Activated naive CD4-positive, alpha-beta T cell (primary cell): ENCODE results near the gene KIAA1217.

Source experiments
- DNase-seq, 4 experiments: peaks; one replicate each; lab custom pipeline; 2025; lab: John Stamatoyannopoulos, UW

The KIAA1217 gene

DNA sequence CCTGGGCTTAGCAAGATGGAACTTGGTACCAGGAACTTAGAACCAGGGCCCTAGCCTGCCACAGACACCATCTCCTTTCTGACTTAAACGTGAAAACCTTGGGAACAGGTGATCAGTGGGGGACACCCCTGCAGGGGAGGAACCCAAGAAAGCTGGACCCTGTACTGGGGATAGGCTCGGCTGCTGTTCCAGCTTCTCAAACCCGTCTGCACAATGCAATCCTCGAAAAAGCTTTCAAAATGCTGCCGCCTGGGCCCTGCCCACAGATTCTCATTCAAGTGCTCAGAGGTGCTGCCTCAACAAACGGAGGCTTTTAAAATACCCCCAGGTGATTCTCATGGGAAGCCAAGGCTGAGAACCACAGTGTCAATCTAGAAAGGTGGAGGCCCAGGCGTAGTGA is 345.1 kb downstream of the KIAA1217 start:
- no peak for DNase-seq

GRCh38 chr10:24556126-24556749 is 347.3 kb downstream of the KIAA1217 start:
- DNase-seq = no peak

DNA sequence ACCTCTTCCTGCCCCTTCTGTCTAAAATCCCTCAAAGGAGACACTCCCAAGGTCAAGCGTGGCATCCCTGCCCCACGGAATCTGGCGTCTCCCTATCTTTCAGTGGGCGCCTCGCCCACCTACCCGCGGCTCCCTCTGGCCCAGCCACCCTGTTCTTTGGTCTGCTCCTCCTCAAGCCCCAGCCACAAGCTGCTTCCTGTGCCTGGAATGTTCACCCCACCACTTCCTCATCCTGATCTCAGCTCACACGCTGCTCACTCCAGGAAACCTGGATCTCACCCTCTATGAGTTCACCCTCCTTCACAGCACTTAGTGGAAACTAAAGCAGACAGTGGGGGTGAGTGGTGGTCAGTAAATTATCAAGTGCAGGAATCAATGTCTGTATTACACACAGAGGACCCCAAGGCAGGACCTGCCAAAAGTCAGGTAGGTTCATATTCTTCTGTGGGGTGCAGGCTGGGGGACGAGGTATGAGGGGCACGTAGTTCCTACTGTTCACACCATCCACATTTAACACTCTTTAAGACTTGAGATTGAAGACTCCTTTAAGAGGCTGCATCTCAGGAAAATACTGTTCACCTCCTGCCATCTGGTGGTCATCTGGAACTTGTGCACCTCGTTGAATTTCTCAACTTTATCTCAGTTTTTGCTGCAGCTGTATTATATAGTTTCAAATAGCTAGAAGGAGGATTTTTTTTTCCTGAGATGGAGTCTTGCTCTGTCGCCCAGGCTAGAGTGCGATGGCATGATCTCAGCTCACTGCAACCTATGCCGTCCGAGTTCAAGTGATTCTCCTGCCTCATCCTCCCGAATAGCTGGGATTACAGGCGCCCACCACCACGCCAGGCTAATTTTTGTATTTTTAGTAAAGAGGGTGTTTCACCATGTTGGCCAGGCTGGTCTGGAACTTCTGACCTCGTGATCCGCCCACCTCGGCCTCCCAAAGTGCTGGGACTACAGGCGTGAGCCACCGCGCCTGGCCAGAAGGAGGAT is 348.1 kb downstream of the KIAA1217 start:
- no peak for DNase-seq

GRCh38 chr10:24561453-24561852 is 352.5 kb downstream of the KIAA1217 start:
- no peak for DNase-seq

GRCh38 chr10:24568042-24568441 is 359.1 kb downstream of the KIAA1217 start:
- no peak for DNase-seq

- DNase-seq = no peak
These were observed 360.4 kb downstream of the KIAA1217 start for GRCh38 chr10:24569330-24569796.

DNA sequence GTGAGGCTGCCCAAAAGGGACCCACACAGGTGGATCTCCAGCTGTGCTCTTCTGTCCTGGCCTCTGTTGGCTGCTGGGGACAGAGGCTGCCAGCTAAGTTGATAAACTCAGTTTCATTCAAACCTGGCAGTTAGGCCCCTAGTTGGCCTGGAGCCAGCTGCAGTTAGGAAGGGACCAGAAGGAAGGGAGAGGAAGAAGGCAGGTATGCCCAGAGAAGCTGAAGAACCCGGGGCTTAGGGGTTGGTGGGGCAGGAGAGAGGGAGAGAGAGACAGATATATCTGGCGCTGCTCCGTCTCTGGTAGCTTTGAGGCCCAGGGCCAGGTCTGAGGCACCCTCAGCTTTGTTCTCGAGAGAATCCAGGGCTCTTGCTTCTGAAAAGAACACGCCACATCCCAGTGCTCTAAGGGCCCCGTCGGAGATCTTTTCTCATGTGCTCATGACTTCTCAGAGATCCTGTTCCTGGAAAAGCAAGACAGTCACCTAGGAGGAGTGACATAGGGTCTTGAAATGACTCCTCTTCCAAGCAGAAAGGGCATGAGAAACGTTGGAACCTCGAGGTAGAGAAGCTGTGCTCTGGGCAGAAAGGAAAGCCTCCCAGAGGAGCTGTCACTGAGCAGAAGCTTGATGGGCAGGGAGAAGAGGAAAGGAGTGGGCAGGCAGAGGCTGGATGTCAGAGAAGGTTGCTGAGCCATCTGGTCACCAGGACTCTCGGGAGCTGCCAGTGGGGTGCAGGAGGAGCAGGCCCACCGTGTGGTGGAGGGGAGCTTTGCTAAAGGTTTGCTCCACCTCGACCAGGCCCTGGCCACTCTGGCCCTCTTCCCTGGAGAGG is 361.1 kb downstream of the KIAA1217 start:
- DNase-seq = no peak

- DNase-seq = no peak
These were observed 361.9 kb downstream of the KIAA1217 start for GRCh38 chr10:24570658-24571426.

DNA sequence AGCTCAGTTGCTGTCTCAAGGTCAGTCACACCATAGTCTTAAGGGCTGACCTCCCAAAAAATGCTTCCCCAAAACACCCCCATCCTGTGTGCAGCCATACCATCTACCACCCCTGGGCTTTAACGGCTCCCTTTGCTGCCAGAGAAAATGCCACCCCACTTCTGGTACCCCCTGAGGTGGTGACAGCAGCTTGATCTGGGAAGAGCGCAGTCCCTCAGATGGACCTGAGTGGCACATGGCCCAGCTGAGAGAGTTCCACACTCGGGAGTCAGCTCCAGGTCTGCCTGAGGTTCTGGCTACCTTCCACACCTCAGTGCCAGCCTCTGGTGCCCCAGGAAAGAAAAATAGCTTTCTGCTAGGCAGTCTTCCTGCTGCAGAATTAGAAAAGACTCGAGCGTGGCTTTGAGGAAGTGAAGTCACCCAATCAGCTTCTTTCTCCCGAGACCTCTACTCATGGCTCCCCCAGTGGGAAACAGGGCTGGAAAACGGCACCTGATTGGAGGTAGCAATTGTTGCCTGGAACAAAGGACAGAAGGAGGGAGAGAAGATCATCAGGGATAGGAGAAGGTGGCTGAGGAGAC is 363.0 kb downstream of the KIAA1217 start:
- no peak for DNase-seq

- no peak for DNase-seq
These were observed 365.2 kb downstream of the KIAA1217 start for GRCh38 chr10:24574161-24574560.

DNA sequence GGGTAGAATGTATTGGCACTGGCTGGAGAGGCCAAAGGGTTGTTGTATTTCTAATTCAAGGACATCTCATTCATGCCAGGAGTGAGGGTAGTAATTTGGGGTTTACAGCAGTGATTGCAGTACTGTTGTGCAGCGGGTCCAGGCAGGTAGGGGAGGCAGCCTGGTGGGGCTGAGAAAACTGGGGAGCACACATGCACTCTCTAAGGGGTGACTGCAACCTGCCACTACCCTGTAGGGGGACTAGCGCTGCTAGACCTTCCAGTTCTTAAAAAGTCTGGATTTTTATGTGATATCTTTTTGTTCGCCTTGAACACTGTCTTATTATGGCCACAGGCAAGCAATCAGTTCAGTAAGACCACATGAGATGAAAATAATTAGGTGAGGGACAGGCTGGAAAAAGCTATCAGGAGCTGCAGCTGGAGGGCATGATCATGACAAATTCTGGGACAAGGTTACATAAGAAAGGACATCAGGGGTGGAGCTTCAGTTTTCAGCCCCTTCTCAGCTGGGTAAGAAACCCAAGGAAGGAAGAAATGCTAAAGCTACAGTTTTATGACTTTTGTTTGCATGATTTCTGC is 365.7 kb downstream of the KIAA1217 start:
- DNase-seq = no peak

DNA sequence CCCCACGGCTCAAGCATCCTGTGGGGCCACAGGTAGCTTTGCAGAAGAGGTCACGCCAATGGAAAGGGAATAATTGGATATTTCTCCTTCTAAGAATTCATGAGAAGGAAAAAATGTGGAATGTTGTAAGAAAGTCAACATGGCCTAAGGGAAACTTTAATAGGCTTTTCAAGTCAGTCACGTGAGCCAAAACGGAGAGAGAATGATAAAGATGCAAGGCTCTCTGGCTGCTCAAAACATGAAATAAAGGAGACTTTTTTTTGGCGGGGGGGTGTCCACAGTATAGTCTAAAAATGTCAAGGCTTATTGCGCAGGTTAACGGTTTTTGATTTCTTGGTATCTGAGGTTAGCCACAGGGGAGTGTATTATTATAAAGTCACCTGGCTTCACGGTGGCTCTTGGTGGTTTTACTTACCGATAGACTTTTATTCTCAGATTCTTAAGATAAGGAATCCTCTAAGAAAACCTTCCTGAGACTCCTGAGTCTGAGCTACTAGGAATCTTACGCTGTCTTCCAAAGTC is 366.6 kb downstream of the KIAA1217 start:
- no peak for DNase-seq

- no peak for DNase-seq
These were observed 370.5 kb downstream of the KIAA1217 start for GRCh38 chr10:24579448-24579847.

- no peak for DNase-seq
These were observed 371.0 kb downstream of the KIAA1217 start for GRCh38 chr10:24579906-24580305.

- no peak for DNase-seq
These were observed 380.3 kb downstream of the KIAA1217 start for GRCh38 chr10:24589265-24589664.

DNA sequence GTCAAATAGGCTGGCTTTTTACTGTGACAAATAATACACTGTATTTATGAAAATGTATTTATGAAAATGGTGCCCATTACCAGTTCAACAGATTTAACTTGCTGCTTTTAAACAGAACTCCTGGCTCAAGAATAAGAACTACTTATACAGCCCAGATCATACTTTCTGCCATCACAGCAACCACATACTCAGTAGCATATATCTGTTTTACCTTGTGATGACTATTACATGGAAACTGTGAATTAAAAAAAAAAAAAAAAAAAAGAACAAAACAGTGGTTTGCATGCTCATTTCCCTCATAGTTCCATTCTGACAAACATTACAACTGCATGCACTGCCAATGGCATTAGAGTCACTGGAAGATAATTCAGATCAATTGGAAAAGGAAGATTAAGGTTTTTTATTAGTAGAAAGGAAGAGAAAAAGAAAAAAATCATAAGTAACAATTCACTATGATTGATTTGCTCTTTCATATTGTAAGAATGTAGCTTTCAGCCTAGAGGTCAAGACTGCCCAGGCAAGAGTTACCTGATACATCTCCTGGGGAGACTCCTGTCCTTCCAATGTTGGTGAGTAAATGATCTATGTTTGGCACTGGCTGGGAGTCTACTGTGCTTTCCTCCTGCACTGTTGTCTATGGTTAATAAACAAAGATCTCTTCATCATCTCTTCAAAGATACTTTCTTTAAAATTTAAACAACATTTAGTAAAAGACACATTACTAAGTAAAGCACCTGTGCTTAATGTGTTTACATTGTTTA is 381.9 kb downstream of the KIAA1217 start:
- DNase-seq = no peak

DNA sequence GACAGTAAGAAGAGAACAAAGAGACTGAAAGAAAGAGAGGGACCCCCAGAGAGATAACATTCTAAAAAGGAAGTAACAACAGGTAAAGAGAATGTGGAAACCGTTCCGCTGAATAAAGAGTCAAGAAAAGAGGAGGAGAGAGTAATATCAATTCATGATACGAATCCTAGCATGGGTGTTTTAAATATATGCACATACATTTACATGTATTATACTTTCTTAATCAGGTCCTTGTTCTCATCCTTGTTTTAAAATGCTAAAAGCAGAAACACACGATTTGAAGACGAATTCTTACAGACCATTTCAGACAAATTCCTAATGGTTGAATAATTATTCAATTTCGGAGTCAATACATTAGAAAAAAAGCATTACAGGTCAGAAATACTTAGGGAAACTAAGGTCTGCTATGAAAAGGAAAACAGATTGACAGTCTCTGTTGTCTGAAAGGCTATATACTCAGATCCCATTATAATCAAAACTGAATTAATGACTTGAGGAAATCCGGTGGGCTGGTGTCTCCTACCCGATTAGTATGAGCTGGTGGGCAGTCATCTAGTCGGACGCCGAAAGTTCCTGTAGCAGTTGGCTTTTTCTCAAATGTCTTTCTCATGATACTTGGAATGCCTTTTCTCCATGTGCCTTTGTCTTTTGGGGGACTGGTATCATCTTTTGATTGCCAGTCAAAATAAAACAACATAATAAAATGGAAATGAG is 387.4 kb downstream of the KIAA1217 start:
- DNase-seq = no peak

GRCh38 chr10:24597426-24597825 is 388.5 kb downstream of the KIAA1217 start:
- no peak for DNase-seq
